Loucy (cell line): ENCODE data around the gene FSTL5.

ENCODE experiments used
- H2AFZ ChIP-seq: fragments of 200-600 bp; sonication (generic); 2 replicates; pipeline ENCODE4 v1.6.0; 2016; ENCODE audit warnings: antibody characterized with exemption, mild to moderate bottlenecking, low read length, moderate library complexity
- H3F3A ChIP-seq: fragments of 200-600 bp; 2 replicates; pipeline ENCODE4 v1.6.0; 2016; ENCODE audit warnings: antibody characterized with exemption, low read depth, mild to moderate bottlenecking
- H3K27me3 ChIP-seq: fragments of 200-600 bp; sonication (generic); 2 replicates; pipeline ENCODE4 v1.6.1; 2014; ENCODE audit warnings: low read length, mild to moderate bottlenecking; ENCODE audit not compliant: insufficient read depth, poor library complexity, severe bottlenecking
- H3K36me3 ChIP-seq: fragments of 200-600 bp; sonication (generic); 2 replicates; pipeline ENCODE4 v1.6.1; 2016; ENCODE audit warnings: low read length; ENCODE audit not compliant: insufficient read depth
- H3K4me1 ChIP-seq: fragments of 200-600 bp; sonication (generic); 2 replicates; pipeline ENCODE4 v1.5.1; 2014; ENCODE audit warnings: low read length, mild to moderate bottlenecking; ENCODE audit not compliant: insufficient read depth, poor library complexity, severe bottlenecking
- H3K4me2 ChIP-seq: fragments of 200-600 bp; sonication (generic); 2 replicates; pipeline ENCODE4 v1.6.0; 2014; ENCODE audit warnings: antibody characterized with exemption, low read length, low read depth, mild to moderate bottlenecking; ENCODE audit not compliant: poor library complexity, severe bottlenecking
- H3K4me3 ChIP-seq: fragments of 200-600 bp; sonication (generic); 2 replicates; pipeline ENCODE4 v1.5.1; 2014; ENCODE audit warnings: low read length, mild to moderate bottlenecking, mixed read lengths; ENCODE audit not compliant: poor library complexity, severe bottlenecking
- H3K79me2 ChIP-seq: fragments of 200-600 bp; sonication (generic); 2 replicates; pipeline ENCODE4 v1.6.1; 2014; ENCODE audit warnings: low read length; ENCODE audit not compliant: insufficient read depth
- H3K9ac ChIP-seq: fragments of 200-600 bp; sonication (generic); 2 replicates; pipeline ENCODE4 v1.6.0; 2014; ENCODE audit warnings: mild to moderate bottlenecking, low read depth, low read length, moderate library complexity; ENCODE audit not compliant: poor library complexity, severe bottlenecking
- H3K9me2 ChIP-seq: fragments of 200-600 bp; sonication (generic); replicated peaks from 2 replicates; pipeline ENCODE4 v1.6.1; 2016; ENCODE audit warnings: low read depth, low read length, mixed read lengths
- H3K9me3 ChIP-seq: fragments of 200-600 bp; sonication (generic); 2 replicates; pipeline ENCODE4 v1.6.1; 2014; ENCODE audit warnings: mild to moderate bottlenecking, antibody characterized with exemption, low read length, low read depth; ENCODE audit not compliant: insufficient read depth
- H4K20me1 ChIP-seq: fragments of 200-600 bp; sonication (generic); 2 replicates; pipeline ENCODE4 v1.6.0; 2014; ENCODE audit warnings: antibody characterized with exemption, low read length, mild to moderate bottlenecking; ENCODE audit not compliant: insufficient read depth, poor library complexity, severe bottlenecking
- CTCF ChIP-seq: fragments of 200-600 bp; sonication (generic); conservative IDR thresholded peaks from 2 replicates; pipeline ENCODE4 v1.5.1; 2014; ENCODE audit warnings: mild to moderate bottlenecking, antibody characterized with exemption, low read length
- EZH2phosphoT487 ChIP-seq: fragments of 200-600 bp; IDR thresholded peaks from 2 replicates; pipeline ENCODE4 v1.6.1; 2018; ENCODE audit warnings: antibody characterized with exemption, mild to moderate bottlenecking, moderate library complexity, borderline replicate concordance

FSTL5 gene

DNA sequence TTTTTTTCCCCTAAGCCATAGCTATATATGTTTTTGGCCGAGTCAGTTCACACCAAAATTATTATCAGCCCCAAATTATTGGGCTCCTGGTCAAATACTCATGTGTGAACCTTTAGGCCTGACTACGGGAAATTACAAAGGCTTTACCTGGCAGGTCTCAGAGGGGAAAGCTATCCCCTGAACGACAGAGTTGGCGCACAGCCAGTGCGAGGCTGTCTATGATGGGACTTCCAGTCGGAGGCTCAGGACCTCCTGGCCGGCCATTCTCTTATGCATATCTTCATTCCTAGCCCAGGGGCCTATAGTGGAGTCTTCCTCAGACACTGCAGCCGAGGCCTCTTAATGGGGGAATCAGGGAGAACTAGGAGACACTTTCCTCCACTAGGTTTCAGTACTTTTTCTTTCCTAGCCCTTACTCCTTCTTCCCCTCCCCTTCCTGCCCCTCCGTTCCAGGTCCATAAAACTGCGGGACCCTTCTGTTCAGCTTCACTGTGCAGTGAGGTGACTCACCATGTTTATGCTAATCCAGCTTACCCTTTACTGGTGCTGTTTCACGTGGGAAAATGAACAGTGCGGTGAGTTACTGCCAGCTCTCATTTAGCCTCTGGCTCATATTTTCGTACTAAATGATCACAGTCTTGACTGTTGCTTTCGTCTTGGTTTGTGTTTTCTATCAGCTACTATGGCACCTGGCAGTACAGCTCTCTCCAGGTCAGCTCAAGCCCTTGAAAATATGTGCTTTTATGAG, 533.9 kb downstream of the FSTL5 start:
- Histone ChIP-seq H3K27me3 (no peaks in the 10 kb centered on the region), H3K79me2 (no peaks in the 10 kb centered on the region), H2AFZ (no peak overlapping the region), H4K20me1 (no peaks in the 10 kb centered on the region), H3K4me3 (no peak overlapping the region), H3K4me1 (no peaks in the 10 kb centered on the region), H3K4me2 (no peak overlapping the region), H3F3A (no peaks in the 10 kb centered on the region), H3K36me3 (no peaks in the 10 kb centered on the region), H3K9me2 (no peaks in the 10 kb centered on the region), H3K9me3 (no peaks in the 10 kb centered on the region), H3K9ac (no peak overlapping the region)
- TF ChIP-seq EZH2phosphoT487, result no peak

DNA sequence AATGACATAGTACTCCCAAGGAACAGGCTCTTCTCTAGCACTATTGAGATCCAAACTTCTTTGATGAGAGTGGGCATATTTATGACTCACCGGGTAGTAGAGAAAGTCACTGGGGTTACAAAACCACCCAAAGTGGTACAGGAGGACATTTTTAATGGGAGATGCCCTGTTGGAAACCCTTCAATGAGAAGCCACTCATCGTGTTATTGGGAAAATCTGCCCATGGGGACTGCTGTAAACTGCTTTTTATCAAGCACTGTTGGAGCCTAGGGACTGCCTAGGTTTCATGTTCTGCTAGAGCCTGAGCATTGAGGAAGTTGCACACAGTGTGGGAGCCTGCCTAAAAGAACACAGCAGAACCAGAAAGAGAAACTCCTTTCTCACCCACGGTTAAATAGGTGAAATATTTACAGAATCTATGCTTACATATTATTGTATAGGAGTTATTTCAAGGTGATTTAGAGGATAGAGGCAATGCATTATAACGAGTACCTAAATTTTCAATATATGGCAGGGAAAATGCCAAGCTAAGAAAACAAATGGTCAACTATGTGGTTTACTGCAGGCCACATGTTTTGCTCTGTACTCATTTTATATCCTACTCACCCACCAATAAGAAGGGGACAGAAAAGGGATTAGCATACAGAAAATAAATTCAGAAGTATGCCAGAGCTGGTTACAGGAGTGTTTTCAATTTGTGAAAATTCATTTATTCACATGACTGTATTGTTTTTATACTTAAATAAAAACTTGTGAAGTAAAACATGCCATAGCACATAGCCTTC, 559.1 kb downstream of the FSTL5 start:
- H3K9ac ChIP-seq, result no peak overlapping the region
- no peaks in the 10 kb centered on the region for H3K79me2 ChIP-seq
- H3K4me3 ChIP-seq, result no peak overlapping the region
- no peaks in the 10 kb centered on the region for H4K20me1 ChIP-seq
- no peak overlapping the region for H2AFZ ChIP-seq
- no peak for TF ChIP-seq EZH2phosphoT487
- TF ChIP-seq CTCF, result no peak
- no peaks in the 10 kb centered on the region for H3K4me1 ChIP-seq
- no peaks in the 10 kb centered on the region for H3K36me3 ChIP-seq
- no peaks in the 10 kb centered on the region for H3K9me2 ChIP-seq
- H3K9me3 ChIP-seq, result no peaks in the 10 kb centered on the region
- no peaks in the 10 kb centered on the region for H3K27me3 ChIP-seq
- no peaks in the 10 kb centered on the region for H3F3A ChIP-seq
- H3K4me2 ChIP-seq, result no peak overlapping the region

DNA sequence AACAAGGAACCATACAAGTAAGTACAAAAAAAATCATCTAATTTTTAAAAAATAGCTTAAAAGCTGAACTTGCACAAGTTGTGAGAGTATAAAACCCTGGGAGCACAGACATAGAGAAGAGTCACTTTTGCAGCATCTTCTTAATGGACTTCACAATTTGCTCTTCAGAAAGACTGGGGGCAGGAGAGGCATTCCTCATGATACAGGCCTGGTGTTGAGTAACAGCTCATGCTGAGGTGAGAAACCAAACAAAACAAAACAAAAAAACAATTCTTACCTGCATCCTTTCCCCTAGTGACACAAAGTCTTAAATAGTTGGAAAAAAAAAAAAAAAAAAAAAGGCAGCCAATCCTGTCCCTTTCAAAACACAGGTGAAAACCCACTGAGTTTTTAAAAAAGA, 562.8 kb downstream of the FSTL5 start:
- Histone ChIP-seq H3K27me3 (no peaks in the 10 kb centered on the region), H3K9me2 (no peaks in the 10 kb centered on the region), H3K9me3 (no peaks in the 10 kb centered on the region), H3F3A (no peaks in the 10 kb centered on the region), H3K4me2 (no peak overlapping the region), H4K20me1 (no peaks in the 10 kb centered on the region), H3K36me3 (no peaks in the 10 kb centered on the region), H3K4me1 (no peaks in the 10 kb centered on the region), H3K4me3 (no peak overlapping the region), H3K9ac (no peak overlapping the region), H2AFZ (no peak overlapping the region), H3K79me2 (no peaks in the 10 kb centered on the region)
- TF ChIP-seq EZH2phosphoT487 (no peak), CTCF (no peak)
